Parathyroid adenoma (tissue), 2 donors: ENCODE data around the gene CALCR.

Experiments
- H2AFZ ChIP-seq: fragments of 300-600 bp; sonication (generic); one replicate; pipeline ENCODE4 v1.7.0; 2017; ENCODE audit warnings: antibody characterized with exemption, mild to moderate bottlenecking
- H3K27ac ChIP-seq: fragments of 300-600 bp; sonication (generic); one replicate; pipeline ENCODE4 v1.7.0; 2017
- H3K27me3 ChIP-seq: fragments of 300-600 bp; sonication (generic); one replicate; pipeline ENCODE4 v1.7.0; 2017; ENCODE audit warnings: low read length; ENCODE audit not compliant: control insufficient read depth, insufficient read depth
- H3K36me3 ChIP-seq: fragments of 300-600 bp; sonication (generic); one replicate; pipeline ENCODE4 v1.7.0; 2017; ENCODE audit warnings: low read length; ENCODE audit not compliant: control insufficient read depth, insufficient read depth
- H3K4me1 ChIP-seq: fragments of 300-600 bp; sonication (generic); one replicate; pipeline ENCODE4 v1.7.0; 2017; ENCODE audit warnings: control low read depth
- H3K4me2 ChIP-seq: fragments of 300-600 bp; sonication (generic); one replicate; pipeline ENCODE4 v1.7.0; 2017; ENCODE audit warnings: low read length
- H3K4me3 ChIP-seq: fragments of 300-600 bp; sonication (generic); one replicate; pipeline ENCODE4 v1.7.0; 2017; ENCODE audit warnings: low read depth, low read length
- H3K79me2 ChIP-seq: fragments of 300-600 bp; sonication (generic); one replicate; pipeline ENCODE4 v1.7.0; 2017; ENCODE audit warnings: control low read depth
- H3K9ac ChIP-seq: fragments of 300-600 bp; sonication (generic); one replicate; pipeline ENCODE4 v1.7.0; 2017; ENCODE audit warnings: mild to moderate bottlenecking
- H3K9me3 ChIP-seq: fragments of 300-600 bp; sonication (generic); one replicate; pipeline ENCODE4 v1.7.0; 2017; ENCODE audit warnings: low read length; ENCODE audit not compliant: control insufficient read depth
- TF ChIP-seq, protein P1 (sequence below): fragments of 300-600 bp; sonication (generic); IDR thresholded peaks from one replicate; pipeline ENCODE4 v1.7.0; 2017; ENCODE audit warnings: antibody characterized with exemption, mild to moderate bottlenecking
- donor health status: primary hyperparathyroidism.

CALCR gene

GRCh38 chr7:93558705-93559614 is 15.6 kb downstream of the CALCR start:
- no peaks in the 10 kb centered on the region for H3K4me1 ChIP-seq
- TF ChIP-seq, protein P1, sequence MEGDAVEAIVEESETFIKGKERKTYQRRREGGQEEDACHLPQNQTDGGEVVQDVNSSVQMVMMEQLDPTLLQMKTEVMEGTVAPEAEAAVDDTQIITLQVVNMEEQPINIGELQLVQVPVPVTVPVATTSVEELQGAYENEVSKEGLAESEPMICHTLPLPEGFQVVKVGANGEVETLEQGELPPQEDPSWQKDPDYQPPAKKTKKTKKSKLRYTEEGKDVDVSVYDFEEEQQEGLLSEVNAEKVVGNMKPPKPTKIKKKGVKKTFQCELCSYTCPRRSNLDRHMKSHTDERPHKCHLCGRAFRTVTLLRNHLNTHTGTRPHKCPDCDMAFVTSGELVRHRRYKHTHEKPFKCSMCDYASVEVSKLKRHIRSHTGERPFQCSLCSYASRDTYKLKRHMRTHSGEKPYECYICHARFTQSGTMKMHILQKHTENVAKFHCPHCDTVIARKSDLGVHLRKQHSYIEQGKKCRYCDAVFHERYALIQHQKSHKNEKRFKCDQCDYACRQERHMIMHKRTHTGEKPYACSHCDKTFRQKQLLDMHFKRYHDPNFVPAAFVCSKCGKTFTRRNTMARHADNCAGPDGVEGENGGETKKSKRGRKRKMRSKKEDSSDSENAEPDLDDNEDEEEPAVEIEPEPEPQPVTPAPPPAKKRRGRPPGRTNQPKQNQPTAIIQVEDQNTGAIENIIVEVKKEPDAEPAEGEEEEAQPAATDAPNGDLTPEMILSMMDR, result no peak
- no peaks in the 10 kb centered on the region for H3K79me2 ChIP-seq
- no peaks in the 10 kb centered on the region for H3K36me3 ChIP-seq
- H3K9me3 ChIP-seq, result no peaks in the 10 kb centered on the region
- H3K4me3 ChIP-seq, result no peak overlapping the region
- H3K9ac ChIP-seq, result no peak overlapping the region
- no peak overlapping the region for H3K4me2 ChIP-seq
- no peak overlapping the region for H3K27ac ChIP-seq
- no peaks in the 10 kb centered on the region for H3K27me3 ChIP-seq
- H2AFZ ChIP-seq, result no peak overlapping the region

DNA sequence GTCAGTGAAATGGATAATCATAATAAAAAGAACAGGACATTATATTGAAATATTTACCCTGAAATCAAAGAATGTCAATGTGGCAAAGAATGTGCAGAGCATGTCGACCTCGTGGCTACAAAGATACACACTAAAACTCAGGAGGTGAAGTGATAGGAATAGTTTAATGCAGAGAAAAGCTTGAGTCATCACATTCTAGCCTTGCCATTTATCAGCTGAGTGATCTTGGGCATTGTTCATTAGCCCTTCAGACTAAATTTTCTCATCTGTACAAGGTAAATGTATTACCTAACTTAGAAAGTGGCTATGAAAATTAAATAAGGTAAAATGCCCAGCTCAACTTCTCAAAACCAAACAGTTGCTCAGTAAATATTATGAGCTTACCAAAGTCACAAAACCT is 22.6 kb downstream of the CALCR start:
- no peaks in the 10 kb centered on the region for H3K27me3 ChIP-seq
- no peaks in the 10 kb centered on the region for H3K36me3 ChIP-seq
- H2AFZ ChIP-seq, result no peak overlapping the region
- no peak overlapping the region for H3K9ac ChIP-seq
- no peak overlapping the region for H3K27ac ChIP-seq
- no peaks in the 10 kb centered on the region for H3K79me2 ChIP-seq
- H3K4me1 ChIP-seq, result no peaks in the 10 kb centered on the region
- TF ChIP-seq, protein P1, result no peak
- no peaks in the 10 kb centered on the region for H3K9me3 ChIP-seq
- no peak overlapping the region for H3K4me3 ChIP-seq
- H3K4me2 ChIP-seq, result no peak overlapping the region

- H3K9me3 ChIP-seq, result no peaks in the 10 kb centered on the region
- H2AFZ ChIP-seq, result no peak overlapping the region
- no peak overlapping the region for H3K27ac ChIP-seq
- no peaks in the 10 kb centered on the region for H3K36me3 ChIP-seq
- H3K27me3 ChIP-seq, result no peaks in the 10 kb centered on the region
- H3K4me3 ChIP-seq, result no peak overlapping the region
- TF ChIP-seq, protein P1, result no peak
- no peaks in the 10 kb centered on the region for H3K79me2 ChIP-seq
- no peaks in the 10 kb centered on the region for H3K4me1 ChIP-seq
- no peak overlapping the region for H3K9ac ChIP-seq
- no peak overlapping the region for H3K4me2 ChIP-seq
Observed at GRCh38 chr7:93551063-93551895, 23.2 kb downstream of the CALCR start.

DNA sequence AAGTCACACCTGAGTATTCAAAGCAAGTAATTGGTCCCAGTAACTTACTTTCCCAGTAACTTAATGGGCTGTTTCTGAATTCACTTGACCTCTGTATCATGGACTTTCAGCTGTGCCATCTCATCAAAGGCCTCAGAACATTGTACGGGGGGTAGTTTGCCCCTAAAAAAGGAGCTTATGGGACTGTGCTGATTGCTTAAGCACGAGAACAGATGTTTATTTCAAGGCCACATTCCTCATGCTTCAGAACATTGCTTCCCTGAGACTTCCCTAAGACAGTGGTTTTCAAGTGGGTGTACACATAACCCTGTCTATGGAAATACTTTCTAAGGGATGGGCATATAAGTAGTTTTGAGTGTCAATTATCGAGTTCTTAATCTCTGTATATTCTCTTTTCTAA is 26.8 kb downstream of the CALCR start:
- Histone ChIP-seq H3K36me3 (no peaks in the 10 kb centered on the region), H3K4me2 (no peak overlapping the region), H2AFZ (no peak overlapping the region), H3K79me2 (no peaks in the 10 kb centered on the region), H3K9me3 (no peaks in the 10 kb centered on the region), H3K4me1 (no peaks in the 10 kb centered on the region), H3K27me3 (no peaks in the 10 kb centered on the region), H3K9ac (no peak overlapping the region), H3K27ac (no peak overlapping the region), H3K4me3 (no peak overlapping the region)
- TF ChIP-seq, protein P1, result no peak
